Neural progenitor cell (in vitro differentiated cells): ENCODE results near the gene DOK5. TPM values are rescaled to one million over a fixed set of nuclear protein-coding genes. Genes with fewer than 3 reads are reported as not detected.

Experiments used
- DNase-seq: peaks from one replicate; pipeline ENCODE4 v3.0.0-alpha.2; 2016; ENCODE audit warnings: low spot score
- H2AFZ ChIP-seq: fragments of 200-600 bp; sonication (generic); replicated peaks from 2 replicates; pipeline ENCODE4 v1.6.1; 2016; ENCODE audit warnings: antibody characterized with exemption
- H3F3A ChIP-seq: fragments of 200-600 bp; sonication (generic); 2 replicates; pipeline ENCODE4 v1.6.1; 2016; ENCODE audit warnings: antibody characterized with exemption, low read depth
- H3K27ac ChIP-seq: fragments of 200-600 bp; sonication (generic); 2 replicates; pipeline ENCODE4 v1.5.1; 2016; ENCODE audit warnings: mild to moderate bottlenecking
- H3K27me3 ChIP-seq: fragments of 200-600 bp; sonication (generic); 2 replicates; pipeline ENCODE4 v1.6.1; 2016; ENCODE audit warnings: mild to moderate bottlenecking, moderate library complexity
- H3K36me3 ChIP-seq: fragments of 200-600 bp; sonication (generic); 2 replicates; pipeline ENCODE4 v1.5.1; 2016
- H3K4me1 ChIP-seq: fragments of 200-600 bp; sonication (generic); 2 replicates; pipeline ENCODE4 v1.6.1; 2016; ENCODE audit warnings: mixed run types
- H3K4me2 ChIP-seq: fragments of 200-600 bp; sonication (generic); 2 replicates; pipeline ENCODE4 v1.6.1; 2016
- H3K4me3 ChIP-seq: fragments of 200-600 bp; sonication (generic); 2 replicates; pipeline ENCODE4 v1.5.1; 2016
- H3K79me2 ChIP-seq: fragments of 200-600 bp; sonication (generic); 2 replicates; pipeline ENCODE4 v1.6.1; 2016; ENCODE audit warnings: low read depth
- H3K9ac ChIP-seq: fragments of 200-600 bp; sonication (generic); 2 replicates; pipeline ENCODE4 v1.6.1; 2016
- H3K9me3 ChIP-seq: fragments of 200-600 bp; sonication (generic); 2 replicates; pipeline ENCODE4 v1.5.1; 2016; ENCODE audit warnings: low read depth
- H4K20me1 ChIP-seq: fragments of 200-600 bp; sonication (generic); 2 replicates; pipeline ENCODE4 v1.6.1; 2016; ENCODE audit warnings: low read depth
- H3K27ac Mint-ChIP-seq: 3 replicates; pipeline ENCODE4 v1.8.0; 2021; ENCODE audit warnings: mixed read lengths
- H3K27me3 Mint-ChIP-seq: 2 replicates; pipeline ENCODE4 v1.8.0; 2022; ENCODE audit warnings: low read depth, mild to moderate bottlenecking, inconsistent platforms, moderate library complexity, mixed read lengths; ENCODE audit not compliant: insufficient read depth
- H3K36me3 Mint-ChIP-seq: 3 replicates; pipeline ENCODE4 v1.8.0; 2021; ENCODE audit warnings: mixed read lengths
- H3K4me1 Mint-ChIP-seq: 3 replicates; pipeline ENCODE4 v1.8.0; 2021; ENCODE audit warnings: mixed read lengths
- H3K4me3 Mint-ChIP-seq: 3 replicates; pipeline ENCODE4 v1.8.0; 2021; ENCODE audit warnings: mild to moderate bottlenecking, moderate library complexity, mixed read lengths
- H3K9me3 Mint-ChIP-seq: 3 replicates; pipeline ENCODE4 v1.8.0; 2020; ENCODE audit warnings: mixed read lengths
- CTCF ChIP-seq: fragments of 200-600 bp; sonication (generic); IDR thresholded peaks from 2 replicates; pipeline ENCODE4 v1.5.1; 2017; ENCODE audit warnings: antibody characterized with exemption, mild to moderate bottlenecking
- EZH2 ChIP-seq: fragments of 200-600 bp; sonication (generic); IDR thresholded peaks from 2 replicates; pipeline ENCODE4 v1.6.1; 2017; ENCODE audit warnings: antibody characterized with exemption, mild to moderate bottlenecking, moderate library complexity
- EZH2phosphoT487 ChIP-seq: fragments of 200-600 bp; sonication (generic); IDR thresholded peaks from 2 replicates; pipeline ENCODE4 v1.6.1; 2017; ENCODE audit warnings: antibody characterized with exemption
- total RNA-seq: library from RNA; depleted of rRNA; stranded (reverse); fragments of >200 nt; gene quantifications from 2 replicates; pipeline ENCODE4 v1.2.3, GENCODE V29; 2015; ENCODE audit warnings: low replicate concordance

The DOK5 gene
- total RNA-seq, 1 donor from 2014 or later: 3.1 TPM

- no peak overlapping the region for H3K4me3 ChIP-seq
- H4K20me1 ChIP-seq: no peaks in the 10 kb centered on the region
- no peak overlapping the region for H3K4me2 ChIP-seq
- Mint-ChIP-seq H3K27ac (no peak overlapping the region), H3K9me3 (peaks cover 8% of the 10 kb centered on the region), H3K4me3 (no peak overlapping the region), H3K27me3 (peaks cover 3% of the 10 kb centered on the region), H3K36me3 (peaks cover 4% of the 10 kb centered on the region), H3K4me1 (peaks cover 32% of the 10 kb centered on the region)
- no peak for TF ChIP-seq EZH2phosphoT487
- TF ChIP-seq CTCF: no peak
- TF ChIP-seq EZH2: no peak
- H3K27ac ChIP-seq: no peak overlapping the region
- H3K9me3 ChIP-seq: no peaks in the 10 kb centered on the region
- H3K27me3 ChIP-seq: no peaks in the 10 kb centered on the region
- no peaks in the 10 kb centered on the region for H3K4me1 ChIP-seq
- H3K9ac ChIP-seq: no peak overlapping the region
- no peaks in the 10 kb centered on the region for H3K36me3 ChIP-seq
- DNase-seq: no peak
- H3F3A ChIP-seq: no peaks in the 10 kb centered on the region
- no peaks in the 10 kb centered on the region for H3K79me2 ChIP-seq
- no peak overlapping the region for H2AFZ ChIP-seq
These were observed 215.9 kb downstream of the DOK5 start for GRCh38 chr20:54691327-54691726.

GRCh38 chr20:54692168-54692887 is 216.9 kb downstream of the DOK5 start:
- H4K20me1 ChIP-seq: no peaks in the 10 kb centered on the region
- H3F3A ChIP-seq: no peaks in the 10 kb centered on the region
- peaks cover 4% of the 10 kb centered on the region for H3K36me3 Mint-ChIP-seq
- no peak overlapping the region for H3K4me2 ChIP-seq
- H3K4me1 Mint-ChIP-seq: peaks cover 32% of the 10 kb centered on the region
- peaks cover 3% of the 10 kb centered on the region for H3K27me3 Mint-ChIP-seq
- no peaks in the 10 kb centered on the region for H3K27me3 ChIP-seq
- no peaks in the 10 kb centered on the region for H3K4me1 ChIP-seq
- H3K9me3 Mint-ChIP-seq: peaks cover 8% of the 10 kb centered on the region
- no peaks in the 10 kb centered on the region for H3K36me3 ChIP-seq
- H3K4me3 ChIP-seq: no peak overlapping the region
- TF ChIP-seq EZH2phosphoT487 (no peak), CTCF (no peak), EZH2 (no peak)
- DNase-seq: no peak
- no peaks in the 10 kb centered on the region for H3K79me2 ChIP-seq
- no peak overlapping the region for H3K4me3 Mint-ChIP-seq
- H3K9ac ChIP-seq: no peak overlapping the region
- H3K9me3 ChIP-seq: no peaks in the 10 kb centered on the region
- no peak overlapping the region for H2AFZ ChIP-seq
- no peak overlapping the region for H3K27ac ChIP-seq
- peak overlapping the region; percentile 29 for H3K27ac Mint-ChIP-seq

- H3K79me2 ChIP-seq: no peaks in the 10 kb centered on the region
- no peaks in the 10 kb centered on the region for H3K4me1 ChIP-seq
- H3K9ac ChIP-seq: no peak overlapping the region
- no peak overlapping the region for H2AFZ ChIP-seq
- H3F3A ChIP-seq: no peaks in the 10 kb centered on the region
- no peak for DNase-seq
- Mint-ChIP-seq H3K4me1 (peaks cover 32% of the 10 kb centered on the region), H3K4me3 (no peak overlapping the region), H3K36me3 (peaks cover 4% of the 10 kb centered on the region), H3K9me3 (peaks cover 8% of the 10 kb centered on the region), H3K27me3 (peaks cover 3% of the 10 kb centered on the region), H3K27ac (no peak overlapping the region)
- no peaks in the 10 kb centered on the region for H3K9me3 ChIP-seq
- H3K27ac ChIP-seq: no peak overlapping the region
- H3K27me3 ChIP-seq: no peaks in the 10 kb centered on the region
- H4K20me1 ChIP-seq: no peaks in the 10 kb centered on the region
- TF ChIP-seq CTCF: no peak
- no peak for TF ChIP-seq EZH2phosphoT487
- H3K4me3 ChIP-seq: no peak overlapping the region
- no peaks in the 10 kb centered on the region for H3K36me3 ChIP-seq
- H3K4me2 ChIP-seq: no peak overlapping the region
These were observed 219.1 kb downstream of the DOK5 start for GRCh38 chr20:54694516-54694915.
